B cell (primary cell): ENCODE measurements around the gene TFF2. TPM values are rescaled to one million over a fixed set of nuclear protein-coding genes. Genes with fewer than 3 reads are reported as not detected.

Source experiments
- ATAC-seq: fragments of 200-7000 bp; cut with Tn5 transposase; one replicate; pipeline ENCODE4 v1.10.0; 2021; ENCODE audit warnings: low read depth, mild to moderate bottlenecking, moderate number of reproducible peaks, moderate library complexity
- CTCF ChIA-PET: fragments of 350-600 bp; sonication (Branson Sonifier 250); formaldehyde crosslinking; loops from one replicate; lab custom pipeline; 2021; ENCODE audit warnings: antibody characterized with exemption, inconsistent platforms; lab: Charles Lee
- POLR2A ChIA-PET: fragments of 350-600 bp; sonication (Branson Sonifier 250); formaldehyde crosslinking; loops from one replicate; lab custom pipeline; 2021; ENCODE audit warnings: antibody characterized with exemption; lab: Charles Lee
- DNase-seq: peaks from one replicate; pipeline ENCODE4 v3.0.0; 2013
- H2AFZ ChIP-seq: 2 replicates; pipeline ENCODE4 v1.6.1; 2012; ENCODE audit warnings: mild to moderate bottlenecking, low read depth, low read length; ENCODE audit not compliant: insufficient read depth, poor library complexity, severe bottlenecking
- H3K27ac ChIP-seq, 2 donors: 1 replicate in 1 of 2; 2 replicates in 1 of 2; pipeline ENCODE4 v1.5.1; 2012 to 2013; ENCODE audit warnings: low read length in 2 of 2, mild to moderate bottlenecking in 2 of 2, moderate library complexity in 1 of 2
- H3K27me3 ChIP-seq, 4 experiments: fragments of 200-600 bp in 1 of 4; sonication (generic) in 1 of 4; replicated peaks in 1 of 4; 1 replicate in 2 of 4; 2 replicates in 2 of 4; pipeline versions ENCODE4 v1.6.1 to v1.7.0; 2013 to 2016; ENCODE audit warnings: low read length in 3 of 4, mild to moderate bottlenecking in 2 of 4, mixed read lengths in 1 of 4, moderate library complexity in 1 of 4; ENCODE audit not compliant: insufficient read depth in 4 of 4, control insufficient read depth in 3 of 4; ENCODE audit errors: control extremely low read depth in 1 of 4
- H3K36me3 ChIP-seq, 2 experiments: replicated peaks in 1 of 2; 1 replicate in 1 of 2; 2 replicates in 1 of 2; pipeline versions ENCODE4 v1.6.1 to v1.7.1; 2013; ENCODE audit warnings: low read length in 1 of 2; ENCODE audit not compliant: insufficient read depth in 2 of 2, control insufficient read depth in 1 of 2; ENCODE audit errors: control extremely low read depth in 1 of 2, extremely low read depth in 1 of 2
- H3K4me1 ChIP-seq, 2 donors: fragments of 200-600 bp in 1 of 2; sonication (generic) in 1 of 2; 1 replicate in 1 of 2; 2 replicates in 1 of 2; pipeline versions ENCODE4 v1.5.1 to v1.6.1; 2013 to 2017; ENCODE audit warnings: low read length in 2 of 2; ENCODE audit not compliant: control insufficient read depth in 2 of 2, insufficient read depth in 2 of 2
- H3K4me2 ChIP-seq: replicated peaks from 2 replicates; pipeline ENCODE3; 2012; ENCODE audit warnings: mild to moderate bottlenecking, low read depth, low read length; ENCODE audit not compliant: poor library complexity, severe bottlenecking
- H3K4me3 ChIP-seq, 5 experiments: fragments of 200-600 bp in 1 of 5; sonication (generic) in 1 of 5; 1 replicate in 3 of 5; 2 replicates in 2 of 5; pipeline versions ENCODE4 v1.5.1 to v1.7.0; 2011 to 2016; ENCODE audit warnings: low read length in 4 of 5, mild to moderate bottlenecking in 4 of 5, low read depth in 2 of 5, control low read depth in 1 of 5, moderate library complexity in 1 of 5; ENCODE audit not compliant: insufficient read depth in 1 of 5; ENCODE audit errors: control extremely low read depth in 1 of 5, extremely low read depth in 1 of 5
- H3K79me2 ChIP-seq: fragments of 200-600 bp; sonication (generic); one replicate; pipeline ENCODE4 v1.6.0; 2016; ENCODE audit warnings: low read length; ENCODE audit not compliant: control insufficient read depth, insufficient read depth
- H3K9ac ChIP-seq: fragments of 200-600 bp; sonication (generic); 2 replicates; pipeline ENCODE4 v1.6.1; 2017; ENCODE audit warnings: mild to moderate bottlenecking, low read length, moderate library complexity
- H3K9me3 ChIP-seq, 3 donors: one replicate each; pipeline versions ENCODE4 v1.6.1 to v1.7.1; 2013; ENCODE audit warnings: low read length in 2 of 3; ENCODE audit not compliant: control insufficient read depth in 2 of 3, insufficient read depth in 1 of 3; ENCODE audit errors: control extremely low read depth in 1 of 3
- H4K20me1 ChIP-seq: 2 replicates; pipeline ENCODE4 v1.6.0; 2012; ENCODE audit warnings: mild to moderate bottlenecking, low read length; ENCODE audit not compliant: insufficient read depth, control insufficient read depth, poor library complexity, severe bottlenecking
- H3K27ac Mint-ChIP-seq: one replicate; pipeline ENCODE4 v1.8.0; 2021; ENCODE audit warnings: mixed read lengths
- H3K27me3 Mint-ChIP-seq: one replicate; pipeline ENCODE4 v1.8.0; 2021; ENCODE audit warnings: mixed read lengths
- H3K4me1 Mint-ChIP-seq: one replicate; pipeline ENCODE4 v1.8.0; 2021; ENCODE audit warnings: mixed read lengths
- H3K4me3 Mint-ChIP-seq: one replicate; pipeline ENCODE4 v1.8.0; 2021; ENCODE audit warnings: mixed read lengths
- H3K9me3 Mint-ChIP-seq: one replicate; pipeline ENCODE4 v1.8.0; 2022; ENCODE audit warnings: mixed read lengths; ENCODE audit not compliant: insufficient read depth
- CTCF ChIP-seq: fragments of 200-600 bp; IDR thresholded peaks from one replicate; pipeline ENCODE4 v1.8.0; 2022; ENCODE audit warnings: antibody characterized with exemption, mild to moderate bottlenecking
- EZH2 ChIP-seq: IDR thresholded peaks from 2 replicates; pipeline ENCODE4 v1.6.1; 2012; ENCODE audit warnings: borderline replicate concordance, low read depth, mild to moderate bottlenecking, moderate library complexity, low read length; ENCODE audit not compliant: insufficient read depth, poor library complexity, severe bottlenecking
- WGBS: methylation state at CpG from one replicate; pipeline ENCODE4 v1.1.5; 2013; ENCODE audit warnings: missing lambda C conversion rate; ENCODE audit not compliant: insufficient coverage; 5-methylcytosine and 5-hydroxymethylcytosine counted together
- intact Hi-C: fragments of 100-400 bp; cut with micrococcal nuclease; formaldehyde crosslinking; loops from one replicate; pipeline ENCODE4 v1.10.0; 2022
- polyA plus RNA-seq: library from polyadenylated mRNA; depleted of rRNA; stranded (reverse); fragments of >200 nt; gene quantifications from 2 replicates; pipeline ENCODE4 v1.2.3, GENCODE V29; 2012
- total RNA-seq, 2 donors: library from RNA; stranded (reverse); fragments of 120-200 nt in 1 of 2; gene quantifications; 1 replicate in 1 of 2; 2 replicates in 1 of 2; pipeline versions ENCODE4 v1.2.3 to v1.2.4, GENCODE V29; 2013 to 2022

TFF2 gene
- total and polyA plus RNA-seq, 2 donors (not counting 1 experiment from before 2014, with no cell fraction given): not detected

GRCh38 chr21:42392731-42393442 lies 42.1 kb upstream of the TFF2 start:
- Histone ChIP-seq H3K27me3 (peaks cover 0 to 7% (median 0%) of the 10 kb centered on the region in 4 experiments), H3K9me3 (peaks cover 0 to 1% (median 0%) of the 10 kb centered on the region in 3 donors), H3K36me3 (no peaks in the 10 kb centered on the region), H3K4me2 (peak overlapping the region; percentile 43), H3K4me3 (no peak overlapping the region), H3K9ac (no peak overlapping the region), H3K27ac (no peak overlapping the region), H2AFZ (no peak overlapping the region), H3K79me2 (no peaks in the 10 kb centered on the region), H4K20me1 (no peaks in the 10 kb centered on the region), H3K4me1 (peaks cover 9 to 21% of the 10 kb centered on the region in 2 donors)
- Mint-ChIP-seq H3K27ac (peak overlapping the region; percentile 43), H3K4me3 (peak overlapping the region; percentile 51), H3K27me3 (peaks cover 18% of the 10 kb centered on the region), H3K9me3 (no peaks in the 10 kb centered on the region), H3K4me1 (peaks cover 40% of the 10 kb centered on the region)
- DNase-seq (peak; percentile 60), ATAC-seq (peak; percentile 78)
- CTCF ChIA-PET: interaction anchor here (0.7 to 1.4 kb wide), 4 partner anchors 14 to 144 kb away, joined by 3 to 5 read pairs (median 3); no protein-coding TSS in a partner anchor
- intact Hi-C loops: loop anchor here (2.0 kb wide), 1 partner anchor 22 kb away; no protein-coding TSS in a partner anchor
- TF ChIP-seq EZH2 (no peak), CTCF (no peak)
- 76% methylated on average over 9 of the region's 17 CpGs for WGBS
- POLR2A ChIA-PET: no interaction called here

DNA sequence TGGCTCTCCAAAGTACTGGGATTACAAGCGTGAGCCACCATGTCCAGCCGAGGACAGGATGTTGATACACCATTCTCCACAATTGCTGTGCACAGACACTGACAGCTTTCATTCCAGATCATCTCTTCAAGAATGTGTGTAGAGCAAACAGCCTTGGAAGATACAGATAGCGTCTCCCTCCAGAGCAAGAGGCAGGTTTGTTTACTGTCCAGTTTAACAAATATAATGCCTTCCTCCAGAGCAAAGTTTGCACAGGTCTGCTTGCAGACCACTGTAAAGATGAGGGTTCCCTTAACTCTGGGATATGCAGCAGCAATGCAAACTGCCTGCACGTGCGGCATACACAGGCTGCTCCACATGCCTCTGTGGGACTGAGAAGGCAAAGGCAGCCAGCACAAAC lies 40.5 kb upstream of the TFF2 start:
- H3K36me3 ChIP-seq: no peaks in the 10 kb centered on the region
- peaks cover 0 to 7% (median 0%) of the 10 kb centered on the region in 4 experiments for H3K27me3 ChIP-seq
- Mint-ChIP-seq H3K9me3 (no peaks in the 10 kb centered on the region), H3K27me3 (peaks cover 23% of the 10 kb centered on the region), H3K27ac (no peak overlapping the region), H3K4me3 (no peak overlapping the region), H3K4me1 (peaks cover 38% of the 10 kb centered on the region)
- CTCF ChIA-PET: no interaction called here
- peaks cover 4 to 23% of the 10 kb centered on the region in 2 donors for H3K4me1 ChIP-seq
- no peak overlapping the region for H3K27ac ChIP-seq
- DNase-seq (no peak), ATAC-seq (no peak)
- no peak overlapping the region for H3K4me3 ChIP-seq
- no peak for TF ChIP-seq CTCF
- peaks cover 0 to 1% (median 0%) of the 10 kb centered on the region in 3 donors for H3K9me3 ChIP-seq
- no peaks in the 10 kb centered on the region for H4K20me1 ChIP-seq
- 91% methylated on average over 4 of the region's 5 CpGs for WGBS
- POLR2A ChIA-PET: no interaction called here
- intact Hi-C loops: no loop called here
- no peak overlapping the region for H2AFZ ChIP-seq
- H3K79me2 ChIP-seq: no peaks in the 10 kb centered on the region
- H3K9ac ChIP-seq: no peak overlapping the region
- H3K4me2 ChIP-seq: no peak overlapping the region
